ENCODE results near the gene FOXK2. TPM values are rescaled to one million over a fixed set of nuclear protein-coding genes. Genes with fewer than 3 reads are reported as not detected.

The FOXK2 gene
- total RNA-seq, 1 experiment from 2014 or later = 118 TPM

DNA sequence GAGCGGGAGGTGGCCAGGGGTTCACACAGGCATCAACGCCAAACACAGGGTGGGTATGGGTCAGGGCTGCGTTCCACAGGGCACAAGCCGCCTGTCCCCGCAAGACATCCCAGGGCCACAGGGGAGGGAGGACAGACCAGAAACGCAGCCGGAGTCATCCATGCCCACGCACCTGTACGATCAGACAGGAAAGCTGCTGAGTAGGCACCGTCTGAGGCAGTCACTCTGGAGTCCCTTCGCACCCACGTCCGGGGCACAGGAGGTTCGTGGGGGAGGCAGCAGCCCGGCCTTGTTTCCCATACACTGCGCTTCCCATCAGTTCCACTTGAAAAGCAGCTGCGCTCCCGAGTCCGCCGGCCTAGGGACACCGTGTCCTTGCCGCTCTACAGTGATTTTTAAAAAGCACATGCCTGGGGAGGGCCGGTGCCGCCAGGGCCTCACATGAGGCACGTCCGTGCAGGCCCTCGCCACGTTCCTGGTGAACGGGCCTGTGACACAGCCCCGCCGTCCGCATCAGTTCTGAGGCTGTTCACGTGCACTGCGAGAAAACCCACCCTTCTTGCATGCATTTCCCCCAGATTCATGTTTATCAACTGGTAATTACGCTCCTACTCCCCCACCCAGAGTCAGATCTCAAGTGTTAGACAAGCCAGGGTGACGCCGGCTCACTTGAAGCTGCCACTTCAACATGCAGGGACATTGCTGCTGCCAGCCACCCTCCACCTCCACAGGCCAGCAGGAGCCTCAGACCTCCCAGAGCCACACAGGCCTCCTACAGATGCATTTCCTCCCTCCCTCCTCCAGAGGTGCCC lies 94.0 kb downstream of the FOXK2 start:
- CTCF ChIA-PET = no interaction called here
- H3K36me3 Mint-ChIP-seq (ENCODE audit: insufficient read depth, unreplicated experiment) = peaks cover 100% of the 10 kb centered on the region

DNA sequence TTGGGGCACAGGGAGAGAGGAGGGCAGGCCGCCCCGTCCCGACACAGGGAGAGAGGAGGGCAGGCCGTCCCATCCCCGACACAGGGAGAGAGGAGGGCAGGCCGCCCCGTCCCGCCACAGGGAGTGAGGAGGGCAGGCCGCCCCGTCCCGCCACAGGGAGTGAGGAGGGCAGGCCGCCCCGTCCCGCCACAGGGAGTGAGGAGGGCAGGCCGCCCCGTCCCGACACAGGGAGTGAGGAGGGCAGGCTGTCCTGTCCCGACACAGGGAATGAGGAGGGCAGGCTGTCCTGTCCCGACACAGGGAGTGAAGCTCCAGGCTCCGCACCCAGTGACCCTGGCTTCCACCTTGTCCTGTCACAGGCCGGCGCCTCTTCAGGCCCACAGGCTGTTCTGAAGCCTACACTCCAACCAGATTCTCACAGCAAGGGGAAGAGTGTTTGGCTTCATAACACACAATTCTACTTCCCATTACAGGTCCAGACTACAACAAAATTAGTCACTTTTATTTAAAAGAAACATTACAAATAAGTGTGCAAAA lies 94.6 kb downstream of the FOXK2 start:
- Mint-ChIP-seq H3K27me3 (ENCODE audit: insufficient read depth, unreplicated experiment) (no peaks in the 10 kb centered on the region), H3K36me3 (ENCODE audit: insufficient read depth, unreplicated experiment) (peaks cover 100% of the 10 kb centered on the region), H3K27ac (ENCODE audit: unreplicated experiment) (no peak overlapping the region), H3K9me3 (ENCODE audit: unreplicated experiment) (no peaks in the 10 kb centered on the region), H3K4me1 (ENCODE audit: low read depth, unreplicated experiment) (peaks cover 7% of the 10 kb centered on the region), H3K4me3 (ENCODE audit: unreplicated experiment) (no peak overlapping the region)
- TF ChIP-seq, protein P1, sequence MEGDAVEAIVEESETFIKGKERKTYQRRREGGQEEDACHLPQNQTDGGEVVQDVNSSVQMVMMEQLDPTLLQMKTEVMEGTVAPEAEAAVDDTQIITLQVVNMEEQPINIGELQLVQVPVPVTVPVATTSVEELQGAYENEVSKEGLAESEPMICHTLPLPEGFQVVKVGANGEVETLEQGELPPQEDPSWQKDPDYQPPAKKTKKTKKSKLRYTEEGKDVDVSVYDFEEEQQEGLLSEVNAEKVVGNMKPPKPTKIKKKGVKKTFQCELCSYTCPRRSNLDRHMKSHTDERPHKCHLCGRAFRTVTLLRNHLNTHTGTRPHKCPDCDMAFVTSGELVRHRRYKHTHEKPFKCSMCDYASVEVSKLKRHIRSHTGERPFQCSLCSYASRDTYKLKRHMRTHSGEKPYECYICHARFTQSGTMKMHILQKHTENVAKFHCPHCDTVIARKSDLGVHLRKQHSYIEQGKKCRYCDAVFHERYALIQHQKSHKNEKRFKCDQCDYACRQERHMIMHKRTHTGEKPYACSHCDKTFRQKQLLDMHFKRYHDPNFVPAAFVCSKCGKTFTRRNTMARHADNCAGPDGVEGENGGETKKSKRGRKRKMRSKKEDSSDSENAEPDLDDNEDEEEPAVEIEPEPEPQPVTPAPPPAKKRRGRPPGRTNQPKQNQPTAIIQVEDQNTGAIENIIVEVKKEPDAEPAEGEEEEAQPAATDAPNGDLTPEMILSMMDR (IDR thresholded peaks at IDR 0.05; ENCODE audit: insufficient read depth in 1 of 2, low read depth in 1 of 2, low read length in 1 of 2, severe bottlenecking in 1 of 2, unreplicated experiment in 1 of 2) = no peak
- BruUV-seq (replicated peaks) = no TSS peak
- ChIA-PET POLR2A (interaction anchor here (0.6 kb wide), 1 partner anchor 50 kb away, joined by 3 read pairs; no protein-coding TSS in a partner anchor), CTCF (no interaction called here)
- intact Hi-C loops (cut with micrococcal nuclease; ENCODE audit: unreplicated experiment) = no loop called here
- Histone ChIP-seq H3K4me3 (ENCODE audit: low read depth, low read length) (no peak overlapping the region), H3K27me3 (replicated peaks; ENCODE audit: control insufficient read depth, insufficient read depth, low read length) (no peaks in the 10 kb centered on the region), H3K9me3 (no peaks in the 10 kb centered on the region), H3K36me3 (ENCODE audit: control insufficient read depth, insufficient read depth, low read length) (peaks cover 5% of the 10 kb centered on the region), H3K4me1 (no peaks in the 10 kb centered on the region)
- DNase-seq = no peak

More for the DNA sequence above, 94.0 kb downstream of the FOXK2 start:
- Mint-ChIP-seq H3K4me1 (ENCODE audit: low read depth, unreplicated experiment) (peaks cover 7% of the 10 kb centered on the region), H3K9me3 (ENCODE audit: unreplicated experiment) (no peaks in the 10 kb centered on the region), H3K27ac (ENCODE audit: unreplicated experiment) (no peak overlapping the region), H3K27me3 (ENCODE audit: insufficient read depth, unreplicated experiment) (no peaks in the 10 kb centered on the region), H3K4me3 (ENCODE audit: unreplicated experiment) (no peak overlapping the region)
- Histone ChIP-seq H3K36me3 (ENCODE audit: control insufficient read depth, insufficient read depth, low read length) (peaks cover 5% of the 10 kb centered on the region), H3K9me3 (no peaks in the 10 kb centered on the region), H3K4me1 (no peaks in the 10 kb centered on the region), H3K27me3 (replicated peaks; ENCODE audit: control insufficient read depth, insufficient read depth, low read length) (no peaks in the 10 kb centered on the region), H3K4me3 (ENCODE audit: low read depth, low read length) (no peak overlapping the region)
- DNase-seq = peak in 1 of 2 experiments; percentile 47
- POLR2A ChIA-PET = no interaction called here
- intact Hi-C loops (cut with micrococcal nuclease; ENCODE audit: unreplicated experiment) = no loop called here
- no TSS peak for BruUV-seq (replicated peaks)
- TF ChIP-seq, protein P1 (IDR thresholded peaks at IDR 0.05; ENCODE audit: insufficient read depth in 1 of 2, low read depth in 1 of 2, low read length in 1 of 2, severe bottlenecking in 1 of 2, unreplicated experiment in 1 of 2) = no peak

DNA sequence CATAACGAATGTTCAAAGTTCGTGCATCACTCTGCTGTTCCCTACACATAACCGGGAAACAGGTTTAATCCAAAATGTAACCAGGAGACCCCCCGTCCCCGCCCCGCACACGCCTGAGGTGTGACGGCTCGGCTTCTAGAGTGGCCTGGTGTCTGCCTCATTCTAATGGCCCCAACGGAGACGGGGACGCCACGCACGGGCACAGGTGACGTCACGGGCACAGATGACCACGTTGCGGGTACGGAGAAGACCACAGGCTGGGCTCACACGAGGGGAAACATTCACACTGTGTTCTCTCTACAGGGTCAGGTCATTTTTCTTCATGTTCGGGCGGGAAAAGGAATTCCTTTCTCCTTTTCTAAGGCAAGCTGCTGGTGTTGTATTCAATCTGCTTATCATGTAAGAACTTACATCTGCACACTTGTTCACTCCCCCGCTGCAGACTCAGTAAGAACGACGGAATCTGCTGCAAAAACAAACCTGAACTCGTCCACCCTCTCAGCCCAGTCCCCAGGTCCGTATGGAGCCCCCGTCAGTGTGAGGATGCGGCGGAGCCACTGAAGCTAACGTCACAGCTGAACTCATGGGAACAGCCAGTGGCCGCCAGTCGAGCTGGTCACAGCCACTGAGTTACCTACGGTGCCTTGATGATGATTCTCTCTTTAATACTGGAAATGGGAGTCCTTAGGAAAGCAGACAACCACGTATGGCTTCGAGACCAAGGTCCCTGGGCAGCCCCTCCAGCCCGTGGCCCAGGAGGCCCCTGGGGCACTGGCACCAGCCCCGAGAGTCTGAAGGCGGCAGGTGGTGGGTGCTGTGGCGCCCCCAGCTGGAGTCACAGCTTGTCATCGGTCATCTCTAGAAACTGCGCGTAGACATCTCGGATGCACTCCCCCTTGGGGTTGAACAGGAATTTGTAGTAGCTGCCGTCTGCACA lies 95.8 kb downstream of the FOXK2 start:
- no peaks in the 10 kb centered on the region for H3K9me3 ChIP-seq
- no peak overlapping the region for H3K4me3 Mint-ChIP-seq (ENCODE audit: unreplicated experiment)
- H3K9me3 Mint-ChIP-seq (ENCODE audit: unreplicated experiment) = no peaks in the 10 kb centered on the region
- DNase-seq = peak in 1 of 2 experiments; percentile 53
- H3K27me3 ChIP-seq (replicated peaks; ENCODE audit: control insufficient read depth, insufficient read depth, low read length) = no peaks in the 10 kb centered on the region
- TF ChIP-seq, protein P1 (IDR thresholded peaks at IDR 0.05; ENCODE audit: insufficient read depth in 1 of 2, low read depth in 1 of 2, low read length in 1 of 2, severe bottlenecking in 1 of 2, unreplicated experiment in 1 of 2) = peak; percentile 11 to 29
- intact Hi-C loops (cut with micrococcal nuclease; ENCODE audit: unreplicated experiment) = no loop called here
- H3K27me3 Mint-ChIP-seq (ENCODE audit: insufficient read depth, unreplicated experiment) = no peaks in the 10 kb centered on the region
- BruUV-seq (replicated peaks) = TSS peak; percentile 70
- H3K4me1 ChIP-seq = no peaks in the 10 kb centered on the region
- peaks cover 5% of the 10 kb centered on the region for H3K36me3 ChIP-seq (ENCODE audit: control insufficient read depth, insufficient read depth, low read length)
- CTCF ChIA-PET = interaction anchor here (0.7 to 0.8 kb wide), 2 partner anchors 61 to 217 kb away, joined by 3 to 4 read pairs; no protein-coding TSS in a partner anchor
- H3K27ac Mint-ChIP-seq (ENCODE audit: unreplicated experiment) = no peak overlapping the region
- peaks cover 7% of the 10 kb centered on the region for H3K4me1 Mint-ChIP-seq (ENCODE audit: low read depth, unreplicated experiment)
- H3K4me3 ChIP-seq (ENCODE audit: low read depth, low read length) = no peak overlapping the region
- POLR2A ChIA-PET = no interaction called here
- H3K36me3 Mint-ChIP-seq (ENCODE audit: insufficient read depth, unreplicated experiment) = peaks cover 100% of the 10 kb centered on the region
